GM12874 (cell line): ENCODE measurements around the gene SIL1.

ENCODE experiments used
- TF ChIP-seq, protein P1 (sequence below): IDR thresholded peaks from 2 replicates; pipeline ENCODE4 v1.5.1; 2011; ENCODE audit warnings: low read depth, mild to moderate bottlenecking, control low read depth, low read length, moderate library complexity; ENCODE audit not compliant: insufficient read depth

The SIL1 gene

DNA sequence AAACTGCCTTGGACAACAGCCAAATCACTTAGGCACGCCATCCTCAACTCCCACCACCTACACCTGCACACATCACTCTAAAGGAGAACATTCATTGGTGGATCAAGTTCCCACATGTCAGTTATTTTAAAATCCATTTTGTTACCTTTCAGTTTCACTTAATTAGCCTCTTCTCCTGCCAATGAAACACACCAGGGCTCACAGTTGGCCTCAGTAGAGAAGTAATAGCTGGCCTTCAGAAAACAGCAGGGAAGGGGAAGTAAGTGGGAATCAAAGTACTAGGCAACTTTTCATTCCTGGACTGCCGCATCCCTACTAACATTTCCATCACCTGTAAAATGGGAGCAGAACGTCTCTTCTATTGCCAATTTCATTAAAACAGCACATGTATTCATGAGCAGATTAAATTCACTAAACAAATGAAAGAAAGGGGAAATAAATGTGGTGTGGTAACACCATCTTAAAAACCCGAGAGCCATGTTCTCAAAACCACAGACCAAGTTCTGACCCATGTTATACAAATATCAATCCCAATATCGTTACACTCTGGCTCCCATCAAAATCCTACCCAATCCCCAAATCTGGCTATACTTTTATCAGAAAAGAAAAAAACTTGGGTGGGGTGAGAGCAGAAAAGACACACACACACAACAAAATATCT is 1.7 kb downstream of the SIL1 start:
- TF ChIP-seq, protein P1, sequence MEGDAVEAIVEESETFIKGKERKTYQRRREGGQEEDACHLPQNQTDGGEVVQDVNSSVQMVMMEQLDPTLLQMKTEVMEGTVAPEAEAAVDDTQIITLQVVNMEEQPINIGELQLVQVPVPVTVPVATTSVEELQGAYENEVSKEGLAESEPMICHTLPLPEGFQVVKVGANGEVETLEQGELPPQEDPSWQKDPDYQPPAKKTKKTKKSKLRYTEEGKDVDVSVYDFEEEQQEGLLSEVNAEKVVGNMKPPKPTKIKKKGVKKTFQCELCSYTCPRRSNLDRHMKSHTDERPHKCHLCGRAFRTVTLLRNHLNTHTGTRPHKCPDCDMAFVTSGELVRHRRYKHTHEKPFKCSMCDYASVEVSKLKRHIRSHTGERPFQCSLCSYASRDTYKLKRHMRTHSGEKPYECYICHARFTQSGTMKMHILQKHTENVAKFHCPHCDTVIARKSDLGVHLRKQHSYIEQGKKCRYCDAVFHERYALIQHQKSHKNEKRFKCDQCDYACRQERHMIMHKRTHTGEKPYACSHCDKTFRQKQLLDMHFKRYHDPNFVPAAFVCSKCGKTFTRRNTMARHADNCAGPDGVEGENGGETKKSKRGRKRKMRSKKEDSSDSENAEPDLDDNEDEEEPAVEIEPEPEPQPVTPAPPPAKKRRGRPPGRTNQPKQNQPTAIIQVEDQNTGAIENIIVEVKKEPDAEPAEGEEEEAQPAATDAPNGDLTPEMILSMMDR, result no peak

DNA sequence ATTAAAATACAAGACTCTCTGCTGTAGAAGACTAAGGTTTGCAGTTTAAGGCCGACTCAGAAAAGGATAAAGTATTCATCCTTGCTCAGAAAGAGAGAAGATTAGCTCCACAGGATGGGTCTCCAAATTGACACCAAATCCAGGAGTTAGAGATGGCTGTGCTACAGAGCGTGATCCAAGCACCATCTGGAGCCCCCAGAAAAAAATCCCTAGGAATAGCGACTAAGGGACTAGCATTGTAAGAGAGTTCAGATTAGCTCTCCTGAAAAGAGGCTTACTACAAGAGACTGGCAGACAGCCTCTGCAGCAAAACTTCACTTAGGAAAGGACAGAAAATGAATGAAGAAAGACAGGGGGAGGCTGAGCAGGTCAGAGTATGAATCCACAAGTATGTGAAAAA is 3.7 kb downstream of the SIL1 start:
- TF ChIP-seq, protein P1, result no peak

DNA sequence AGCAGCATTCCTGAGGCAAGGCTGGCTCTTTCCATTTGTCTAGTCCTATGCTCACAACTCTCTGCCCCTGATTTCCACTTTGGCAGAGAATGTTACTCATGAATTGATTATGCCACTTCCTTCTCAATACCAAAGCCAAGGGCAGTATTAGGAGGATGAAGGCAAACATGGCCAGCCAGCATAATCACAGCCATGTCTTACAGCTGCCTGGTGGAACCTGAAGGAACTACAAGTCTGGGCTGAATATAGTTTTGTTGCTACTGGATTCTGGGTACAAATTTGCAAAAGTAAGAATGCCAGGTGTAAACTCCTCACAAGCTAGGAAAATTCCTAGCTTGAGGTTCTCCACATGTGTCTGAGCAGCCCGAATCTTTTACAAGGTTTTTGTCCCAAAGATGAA is 4.2 kb downstream of the SIL1 start:
- TF ChIP-seq, protein P1, result peak; percentile 31; the same call in 1 of the 2 replicates

DNA sequence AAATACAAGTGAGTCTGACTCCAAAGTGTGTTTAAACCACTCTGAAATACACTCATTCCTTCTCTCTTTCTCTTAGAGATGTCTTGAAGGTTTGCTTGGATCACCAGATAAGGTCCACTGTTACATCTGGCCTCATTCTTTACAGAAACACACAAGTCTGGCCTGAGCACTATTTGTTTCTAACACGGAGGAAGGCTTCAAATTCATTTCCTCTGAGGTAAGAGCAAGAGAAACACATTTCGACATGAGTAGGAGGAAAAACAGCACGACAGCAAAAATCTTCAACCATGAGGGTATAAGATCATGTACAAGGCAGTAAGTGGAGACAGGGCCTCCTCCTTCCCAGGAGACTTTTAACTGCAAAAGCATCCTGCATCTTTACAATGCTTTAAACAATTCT is 8.0 kb downstream of the SIL1 start:
- TF ChIP-seq, protein P1, result no peak

DNA sequence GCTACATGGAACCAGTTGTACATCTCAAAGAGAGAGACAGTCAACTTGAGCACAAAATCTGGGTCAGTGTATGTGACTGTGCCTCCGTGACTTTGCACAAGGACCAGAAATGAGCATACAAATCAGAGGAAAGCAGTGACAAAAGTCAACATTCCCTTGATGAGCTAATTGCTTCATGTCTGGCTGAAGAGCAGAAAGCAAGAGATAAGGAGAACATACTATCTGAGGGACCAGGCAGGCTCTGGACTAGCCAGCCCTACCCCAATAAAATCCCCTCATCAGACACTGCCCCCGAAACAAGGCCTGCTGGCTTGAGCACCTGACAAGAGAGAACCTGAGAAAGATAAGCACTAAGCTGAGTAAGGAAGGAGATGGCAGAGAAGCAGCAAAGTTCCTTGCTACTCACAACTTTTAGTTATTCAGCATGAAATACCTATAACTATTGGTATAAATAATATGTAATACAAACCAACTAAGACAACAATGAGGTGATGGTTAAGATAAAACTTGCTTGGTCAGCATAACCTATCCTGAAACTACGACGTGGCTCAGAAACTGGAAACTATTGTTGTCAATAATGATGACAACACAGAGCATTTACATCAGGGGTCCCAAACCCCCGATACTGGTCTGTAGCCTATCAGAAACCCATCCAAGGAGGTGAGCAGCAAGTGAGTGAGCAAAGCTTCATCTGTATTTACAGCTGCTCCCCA is 9.5 kb downstream of the SIL1 start:
- TF ChIP-seq, protein P1, result no peak

DNA sequence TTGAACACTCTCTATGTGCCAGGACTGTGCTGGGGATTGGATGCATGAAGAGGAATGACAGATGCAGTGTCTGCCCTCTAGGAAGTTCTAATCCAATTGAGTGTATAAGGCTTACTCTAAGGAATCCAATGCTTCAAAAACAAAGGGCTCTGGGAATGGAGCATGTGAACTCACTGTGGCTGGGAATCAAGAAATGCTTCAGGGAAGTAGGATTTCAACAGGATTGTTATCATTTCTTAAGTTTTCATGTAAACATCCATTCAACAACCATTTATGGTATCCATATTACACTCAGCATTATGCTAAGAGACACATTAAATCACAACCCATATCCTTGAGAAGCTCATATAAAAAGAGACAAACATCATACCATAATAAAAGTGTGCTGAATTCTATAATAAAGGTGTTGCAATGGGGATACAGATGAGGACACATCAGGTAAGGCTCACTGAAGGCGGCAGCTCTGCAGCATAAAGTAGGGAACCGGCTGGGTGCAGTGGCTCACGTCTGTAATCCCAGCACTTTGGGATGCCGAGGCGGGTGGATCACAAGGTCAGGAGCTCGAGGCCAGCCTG is 11.3 kb downstream of the SIL1 start:
- TF ChIP-seq, protein P1, result no peak

DNA sequence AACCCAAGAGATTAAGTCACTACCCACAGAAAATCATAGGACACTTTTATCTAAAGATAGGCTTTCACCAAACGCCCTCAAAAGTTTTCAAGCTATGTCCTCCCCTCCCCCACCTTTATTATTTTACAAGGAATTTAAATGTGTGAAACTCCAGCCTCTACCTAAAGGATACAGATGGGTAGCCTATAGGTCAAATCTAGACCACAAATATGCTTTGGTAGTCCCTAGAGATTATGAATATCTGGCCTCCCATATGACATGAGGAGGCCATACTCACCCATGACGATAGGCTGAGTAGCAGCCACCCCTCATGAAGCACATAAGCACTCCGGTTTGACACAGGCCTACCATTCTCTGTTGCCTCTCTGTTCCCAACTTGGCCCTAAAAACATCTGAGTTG is 11.9 kb downstream of the SIL1 start:
- TF ChIP-seq, protein P1, result no peak
